ENCODE data around the gene CABLES1.

GRCh38 chr18:23300231-23300805 lies 165.0 kb downstream of the CABLES1 start:
- TF ChIP-seq EZH2 (IDR thresholded peaks at IDR 0.05) (no peak), POLR2AphosphoS5 (IDR thresholded peaks at IDR 0.05; ENCODE audit: borderline replicate concordance, low read depth, low read length) (no peak), FOXP2 (optimal IDR thresholded peaks at IDR 0.05; ENCODE audit: control extremely low read depth, extremely low read length, insufficient read depth) (no peak)

All from SK-N-MC (cell line).